ENCODE measurements around the gene P4HA2.

Gene P4HA2
- 0.24 to 0.70 reads per million in 2 donors for total RNA-seq

GRCh38 chr5:132227485-132228240 is at the start of gene P4HA2:
Gene P4HA2 (minus strand): TSS chr5:132227853. CDS start chr5:132218626, 9,227 bp downstream.
- no peak for DNase-seq

GRCh38 chr5:132277256-132277655 is 49.6 kb upstream of the P4HA2 start:
- DNase-seq, result no peak

- DNase-seq, result no peak
Measured at GRCh38 chr5:132275367-132276220, 47.9 kb upstream of the P4HA2 start.

GRCh38 chr5:132274050-132274792 is 46.6 kb upstream of the P4HA2 start:
- no peak for DNase-seq

- DNase-seq, result no peak
Measured at GRCh38 chr5:132273631-132274030, 46.0 kb upstream of the P4HA2 start.

GRCh38 chr5:132272311-132273210 is 44.9 kb upstream of the P4HA2 start:
- DNase-seq, result peak; percentile 62

- DNase-seq, result no peak
Measured at GRCh38 chr5:132271251-132272246, 43.9 kb upstream of the P4HA2 start.

- no peak for DNase-seq
Measured at GRCh38 chr5:132270706-132271105, 43.1 kb upstream of the P4HA2 start.

- DNase-seq, result no peak
Measured at GRCh38 chr5:132270335-132270665, 42.6 kb upstream of the P4HA2 start.

GRCh38 chr5:132269635-132270334 is 42.1 kb upstream of the P4HA2 start:
- no peak for DNase-seq

GRCh38 chr5:132268769-132269551 is 41.3 kb upstream of the P4HA2 start:
- no peak for DNase-seq

GRCh38 chr5:132267931-132268768 is 40.5 kb upstream of the P4HA2 start:
- no peak for DNase-seq

- DNase-seq, result no peak
Measured at GRCh38 chr5:132267166-132267739, 39.6 kb upstream of the P4HA2 start.

- no peak for DNase-seq
Measured at GRCh38 chr5:132266836-132267160, 39.1 kb upstream of the P4HA2 start.

GRCh38 chr5:132266031-132266835 is 38.6 kb upstream of the P4HA2 start:
- no peak for DNase-seq

GRCh38 chr5:132265336-132266030 is 37.8 kb upstream of the P4HA2 start:
- DNase-seq, result no peak

All from T-helper 9 cell (primary cell).